Neural progenitor cell (in vitro differentiated cells): Measurements from ENCODE around the gene GREM1. TPM values are rescaled to one million over a fixed set of nuclear protein-coding genes. Genes with fewer than 3 reads are reported as not detected.
A peak's percentile ranks its signal among the peaks of the same experiment; 100 is the strongest.

ENCODE experiments used
- DNase-seq: peaks from one replicate; pipeline ENCODE4 v3.0.0-alpha.2; 2016; ENCODE audit warnings: low spot score
- H2AFZ ChIP-seq: fragments of 200-600 bp; sonication (generic); replicated peaks from 2 replicates; pipeline ENCODE4 v1.6.1; 2016; ENCODE audit warnings: antibody characterized with exemption
- H3F3A ChIP-seq: fragments of 200-600 bp; sonication (generic); 2 replicates; pipeline ENCODE4 v1.6.1; 2016; ENCODE audit warnings: antibody characterized with exemption, low read depth
- H3K27ac ChIP-seq: fragments of 200-600 bp; sonication (generic); 2 replicates; pipeline ENCODE4 v1.5.1; 2016; ENCODE audit warnings: mild to moderate bottlenecking
- H3K27me3 ChIP-seq: fragments of 200-600 bp; sonication (generic); 2 replicates; pipeline ENCODE4 v1.6.1; 2016; ENCODE audit warnings: mild to moderate bottlenecking, moderate library complexity
- H3K36me3 ChIP-seq: fragments of 200-600 bp; sonication (generic); 2 replicates; pipeline ENCODE4 v1.5.1; 2016
- H3K4me1 ChIP-seq: fragments of 200-600 bp; sonication (generic); 2 replicates; pipeline ENCODE4 v1.6.1; 2016; ENCODE audit warnings: mixed run types
- H3K4me2 ChIP-seq: fragments of 200-600 bp; sonication (generic); 2 replicates; pipeline ENCODE4 v1.6.1; 2016
- H3K4me3 ChIP-seq: fragments of 200-600 bp; sonication (generic); 2 replicates; pipeline ENCODE4 v1.5.1; 2016
- H3K79me2 ChIP-seq: fragments of 200-600 bp; sonication (generic); 2 replicates; pipeline ENCODE4 v1.6.1; 2016; ENCODE audit warnings: low read depth
- H3K9ac ChIP-seq: fragments of 200-600 bp; sonication (generic); 2 replicates; pipeline ENCODE4 v1.6.1; 2016
- H3K9me3 ChIP-seq: fragments of 200-600 bp; sonication (generic); 2 replicates; pipeline ENCODE4 v1.5.1; 2016; ENCODE audit warnings: low read depth
- H4K20me1 ChIP-seq: fragments of 200-600 bp; sonication (generic); 2 replicates; pipeline ENCODE4 v1.6.1; 2016; ENCODE audit warnings: low read depth
- H3K27ac Mint-ChIP-seq: 3 replicates; pipeline ENCODE4 v1.8.0; 2021; ENCODE audit warnings: mixed read lengths
- H3K27me3 Mint-ChIP-seq: 2 replicates; pipeline ENCODE4 v1.8.0; 2022; ENCODE audit warnings: low read depth, mild to moderate bottlenecking, inconsistent platforms, moderate library complexity, mixed read lengths; ENCODE audit not compliant: insufficient read depth
- H3K36me3 Mint-ChIP-seq: 3 replicates; pipeline ENCODE4 v1.8.0; 2021; ENCODE audit warnings: mixed read lengths
- H3K4me1 Mint-ChIP-seq: 3 replicates; pipeline ENCODE4 v1.8.0; 2021; ENCODE audit warnings: mixed read lengths
- H3K4me3 Mint-ChIP-seq: 3 replicates; pipeline ENCODE4 v1.8.0; 2021; ENCODE audit warnings: mild to moderate bottlenecking, moderate library complexity, mixed read lengths
- H3K9me3 Mint-ChIP-seq: 3 replicates; pipeline ENCODE4 v1.8.0; 2020; ENCODE audit warnings: mixed read lengths
- CTCF ChIP-seq: fragments of 200-600 bp; sonication (generic); IDR thresholded peaks from 2 replicates; pipeline ENCODE4 v1.5.1; 2017; ENCODE audit warnings: antibody characterized with exemption, mild to moderate bottlenecking
- EZH2 ChIP-seq: fragments of 200-600 bp; sonication (generic); IDR thresholded peaks from 2 replicates; pipeline ENCODE4 v1.6.1; 2017; ENCODE audit warnings: antibody characterized with exemption, mild to moderate bottlenecking, moderate library complexity
- EZH2phosphoT487 ChIP-seq: fragments of 200-600 bp; sonication (generic); IDR thresholded peaks from 2 replicates; pipeline ENCODE4 v1.6.1; 2017; ENCODE audit warnings: antibody characterized with exemption
- total RNA-seq: library from RNA; depleted of rRNA; stranded (reverse); fragments of >200 nt; gene quantifications from 2 replicates; pipeline ENCODE4 v1.2.3, GENCODE V29; 2015; ENCODE audit warnings: low replicate concordance

GREM1 gene
- total RNA-seq, 1 donor from 2014 or later = 4.4 TPM

- no peak for DNase-seq
- Histone ChIP-seq H3K9ac (no peak overlapping the region), H3K4me1 (peaks cover 29% of the 10 kb centered on the region), H3K27me3 (peaks cover 81% of the 10 kb centered on the region), H4K20me1 (peaks cover 5% of the 10 kb centered on the region), H3K4me2 (peak overlapping the region; percentile 92), H3K27ac (no peak overlapping the region), H3K4me3 (peak overlapping the region; percentile 45), H3K79me2 (peaks cover 4% of the 10 kb centered on the region), H2AFZ (peak overlapping the region; percentile 96), H3K36me3 (no peaks in the 10 kb centered on the region), H3K9me3 (no peaks in the 10 kb centered on the region), H3F3A (peaks cover 38% of the 10 kb centered on the region)
- Mint-ChIP-seq H3K9me3 (no peaks in the 10 kb centered on the region), H3K4me1 (peaks cover 26% of the 10 kb centered on the region), H3K27ac (no peak overlapping the region), H3K4me3 (peak overlapping the region; percentile 76), H3K36me3 (no peaks in the 10 kb centered on the region), H3K27me3 (peaks cover 42% of the 10 kb centered on the region)
- TF ChIP-seq CTCF (no peak), EZH2 (no peak), EZH2phosphoT487 (no peak)
Measured at GRCh38 chr15:32716216-32716914, 1.4 kb upstream of the GREM1 start.

GRCh38 chr15:32716915-32717425, 834 bp upstream of the GREM1 start:
- Histone ChIP-seq H3K9me3 (no peaks in the 10 kb centered on the region), H3K79me2 (peaks cover 9% of the 10 kb centered on the region), H2AFZ (peak overlapping the region; percentile 96), H3F3A (peaks cover 38% of the 10 kb centered on the region), H3K4me2 (peak overlapping the region; percentile 92), H3K27ac (no peak overlapping the region), H3K27me3 (peaks cover 86% of the 10 kb centered on the region), H3K4me3 (peak overlapping the region; percentile 45), H3K9ac (no peak overlapping the region), H4K20me1 (peaks cover 5% of the 10 kb centered on the region), H3K4me1 (peaks cover 29% of the 10 kb centered on the region), H3K36me3 (no peaks in the 10 kb centered on the region)
- Mint-ChIP-seq H3K27ac (no peak overlapping the region), H3K4me1 (peaks cover 26% of the 10 kb centered on the region), H3K27me3 (peaks cover 44% of the 10 kb centered on the region), H3K9me3 (no peaks in the 10 kb centered on the region), H3K4me3 (peak overlapping the region; percentile 76), H3K36me3 (no peaks in the 10 kb centered on the region)
- TF ChIP-seq EZH2phosphoT487 (peak; percentile 38), EZH2 (peak; percentile 73), CTCF (no peak)
- no peak for DNase-seq

DNA sequence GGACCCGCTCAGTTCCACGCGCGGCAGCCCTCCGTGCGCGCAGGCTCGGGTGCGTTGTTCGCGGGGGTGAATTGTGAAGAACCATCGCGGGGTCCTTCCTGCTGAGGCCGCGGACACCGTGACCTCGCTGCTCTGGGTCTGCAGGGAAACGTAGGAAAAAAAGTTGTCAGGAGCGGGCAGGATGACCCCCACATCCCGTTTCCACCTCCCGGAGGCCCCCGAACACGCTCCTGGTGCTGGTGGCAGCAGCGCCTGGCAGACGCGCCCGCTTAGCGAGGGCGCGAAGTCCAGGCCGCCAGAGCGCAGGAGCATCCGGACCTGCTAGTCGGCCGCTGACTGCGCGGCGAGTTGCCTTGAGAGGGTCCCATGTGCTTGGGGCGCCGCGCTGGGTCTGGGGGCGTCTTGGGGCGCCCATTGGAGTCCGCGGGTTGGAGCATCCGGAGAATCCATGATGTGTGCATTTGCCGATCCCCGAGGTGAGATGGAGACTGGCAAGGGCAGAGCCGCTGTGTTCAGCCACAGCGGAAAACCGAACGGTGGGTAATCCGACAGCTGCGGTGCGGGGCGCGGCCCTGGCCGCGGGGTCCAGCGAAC, 520 bp downstream of the GREM1 start:
- peak overlapping the region; percentile 83 for H3K4me3 Mint-ChIP-seq
- Histone ChIP-seq H3K36me3 (no peaks in the 10 kb centered on the region), H3K9ac (no peak overlapping the region), H3K4me3 (peak overlapping the region; percentile 45), H3K79me2 (peaks cover 9% of the 10 kb centered on the region), H3K27me3 (peaks cover 90% of the 10 kb centered on the region), H2AFZ (peak overlapping the region; percentile 96), H3K4me2 (peak overlapping the region; percentile 92), H3K27ac (no peak overlapping the region), H3K4me1 (peaks cover 29% of the 10 kb centered on the region), H3F3A (peaks cover 38% of the 10 kb centered on the region), H3K9me3 (no peaks in the 10 kb centered on the region), H4K20me1 (peaks cover 5% of the 10 kb centered on the region)
- H3K4me1 Mint-ChIP-seq = peaks cover 25% of the 10 kb centered on the region
- DNase-seq = peak; percentile 76
- peaks cover 44% of the 10 kb centered on the region for H3K27me3 Mint-ChIP-seq
- no peak overlapping the region for H3K27ac Mint-ChIP-seq
- peak; percentile 73 for TF ChIP-seq EZH2
- no peak for TF ChIP-seq CTCF
- TF ChIP-seq EZH2phosphoT487 = peak; percentile 72
- no peaks in the 10 kb centered on the region for H3K9me3 Mint-ChIP-seq
- no peaks in the 10 kb centered on the region for H3K36me3 Mint-ChIP-seq
